ENCODE measurements around the gene TSPAN16.
A peak's percentile ranks its signal among the peaks of the same experiment; 100 is the strongest.

The TSPAN16 gene

GRCh38 chr19:11295665-11296245, at the start of gene TSPAN16:
TSS of gene TSPAN16 (plus strand) at chr19:11296160. CDS start at chr19:11296298, 138 bp downstream.
- Histone ChIP-seq H3K4me3 (ENCODE audit: low read length) (no peak within 1 kb of the TSS), H3K36me3 (ENCODE audit: insufficient read depth, low read length) (no peaks in the 10 kb centered on the region), H3K27me3 (ENCODE audit: insufficient read depth, low read length) (no peaks in the 10 kb centered on the region), H3K9me3 (ENCODE audit: low read length) (peaks cover under 1% of the 10 kb centered on the region), H3K4me1 (ENCODE audit: insufficient read depth, low read length) (peaks cover 4% of the 10 kb centered on the region), H2AFZ (ENCODE audit: low read depth, low read length) (no peak within 1 kb of the TSS)

- H3K4me3 ChIP-seq (ENCODE audit: low read length): no peak overlapping the region
- H2AFZ ChIP-seq (ENCODE audit: low read depth, low read length): no peak overlapping the region
- H3K36me3 ChIP-seq (ENCODE audit: insufficient read depth, low read length): peaks cover 45% of the 10 kb centered on the region
Measured at GRCh38 chr19:11246941-11247340, 49.0 kb upstream of the TSPAN16 start.

GRCh38 chr19:11247391-11247790, 48.6 kb upstream of the TSPAN16 start:
- H3K4me3 ChIP-seq (ENCODE audit: low read length): no peak overlapping the region
- H3K27me3 ChIP-seq (ENCODE audit: insufficient read depth, low read length): no peaks in the 10 kb centered on the region
- peaks cover 49% of the 10 kb centered on the region for H3K36me3 ChIP-seq (ENCODE audit: insufficient read depth, low read length)
- no peaks in the 10 kb centered on the region for H3K9me3 ChIP-seq (ENCODE audit: low read length)
- H3K4me1 ChIP-seq (ENCODE audit: insufficient read depth, low read length): no peaks in the 10 kb centered on the region
- H2AFZ ChIP-seq (ENCODE audit: low read depth, low read length): no peak overlapping the region

More at GRCh38 chr19:11246941-11247340, 49.0 kb upstream of the TSPAN16 start:
- no peaks in the 10 kb centered on the region for H3K9me3 ChIP-seq (ENCODE audit: low read length)
- no peaks in the 10 kb centered on the region for H3K4me1 ChIP-seq (ENCODE audit: insufficient read depth, low read length)
- H3K27me3 ChIP-seq (ENCODE audit: insufficient read depth, low read length): no peaks in the 10 kb centered on the region

GRCh38 chr19:11247934-11248333, 48.0 kb upstream of the TSPAN16 start:
- peaks cover 47% of the 10 kb centered on the region for H3K36me3 ChIP-seq (ENCODE audit: insufficient read depth, low read length)
- H3K4me3 ChIP-seq (ENCODE audit: low read length): no peak overlapping the region
- H3K4me1 ChIP-seq (ENCODE audit: insufficient read depth, low read length): no peaks in the 10 kb centered on the region
- H2AFZ ChIP-seq (ENCODE audit: low read depth, low read length): no peak overlapping the region
- H3K9me3 ChIP-seq (ENCODE audit: low read length): no peaks in the 10 kb centered on the region
- no peaks in the 10 kb centered on the region for H3K27me3 ChIP-seq (ENCODE audit: insufficient read depth, low read length)

- H3K36me3 ChIP-seq (ENCODE audit: insufficient read depth, low read length): peaks cover 40% of the 10 kb centered on the region
- H3K4me3 ChIP-seq (ENCODE audit: low read length): no peak overlapping the region
- H2AFZ ChIP-seq (ENCODE audit: low read depth, low read length): no peak overlapping the region
- H3K9me3 ChIP-seq (ENCODE audit: low read length): no peaks in the 10 kb centered on the region
- H3K4me1 ChIP-seq (ENCODE audit: insufficient read depth, low read length): no peaks in the 10 kb centered on the region
- no peaks in the 10 kb centered on the region for H3K27me3 ChIP-seq (ENCODE audit: insufficient read depth, low read length)
Measured at GRCh38 chr19:11248852-11249251, 47.1 kb upstream of the TSPAN16 start.

- no peak overlapping the region for H2AFZ ChIP-seq (ENCODE audit: low read depth, low read length)
- peaks cover 39% of the 10 kb centered on the region for H3K36me3 ChIP-seq (ENCODE audit: insufficient read depth, low read length)
- H3K27me3 ChIP-seq (ENCODE audit: insufficient read depth, low read length): no peaks in the 10 kb centered on the region
- H3K4me3 ChIP-seq (ENCODE audit: low read length): no peak overlapping the region
- no peaks in the 10 kb centered on the region for H3K9me3 ChIP-seq (ENCODE audit: low read length)
- H3K4me1 ChIP-seq (ENCODE audit: insufficient read depth, low read length): peaks cover 2% of the 10 kb centered on the region
Measured at GRCh38 chr19:11251217-11251616, 44.7 kb upstream of the TSPAN16 start.

GRCh38 chr19:11251650-11252314, 44.2 kb upstream of the TSPAN16 start:
- no peaks in the 10 kb centered on the region for H3K27me3 ChIP-seq (ENCODE audit: insufficient read depth, low read length)

GRCh38 chr19:11252665-11253355, 43.1 kb upstream of the TSPAN16 start:
- H3K4me3 ChIP-seq (ENCODE audit: low read length): no peak overlapping the region
- H3K4me1 ChIP-seq (ENCODE audit: insufficient read depth, low read length): peaks cover 4% of the 10 kb centered on the region
- no peaks in the 10 kb centered on the region for H3K27me3 ChIP-seq (ENCODE audit: insufficient read depth, low read length)
- peaks cover 26% of the 10 kb centered on the region for H3K36me3 ChIP-seq (ENCODE audit: insufficient read depth, low read length)
- no peak overlapping the region for H2AFZ ChIP-seq (ENCODE audit: low read depth, low read length)
- no peaks in the 10 kb centered on the region for H3K9me3 ChIP-seq (ENCODE audit: low read length)

More at GRCh38 chr19:11251650-11252314, 44.2 kb upstream of the TSPAN16 start:
- Histone ChIP-seq H3K4me1 (ENCODE audit: insufficient read depth, low read length) (peaks cover 4% of the 10 kb centered on the region), H3K4me3 (ENCODE audit: low read length) (no peak overlapping the region), H2AFZ (ENCODE audit: low read depth, low read length) (no peak overlapping the region), H3K9me3 (ENCODE audit: low read length) (no peaks in the 10 kb centered on the region), H3K36me3 (ENCODE audit: insufficient read depth, low read length) (peaks cover 34% of the 10 kb centered on the region)

- no peak overlapping the region for H3K4me3 ChIP-seq (ENCODE audit: low read length)
Measured at GRCh38 chr19:11254666-11255065, 41.3 kb upstream of the TSPAN16 start.

GRCh38 chr19:11256189-11256588, 39.8 kb upstream of the TSPAN16 start:
- H3K4me1 ChIP-seq (ENCODE audit: insufficient read depth, low read length): peaks cover 4% of the 10 kb centered on the region
- no peaks in the 10 kb centered on the region for H3K9me3 ChIP-seq (ENCODE audit: low read length)
- H3K4me3 ChIP-seq (ENCODE audit: low read length): no peak overlapping the region
- H2AFZ ChIP-seq (ENCODE audit: low read depth, low read length): no peak overlapping the region
- H3K27me3 ChIP-seq (ENCODE audit: insufficient read depth, low read length): no peaks in the 10 kb centered on the region
- peaks cover 11% of the 10 kb centered on the region for H3K36me3 ChIP-seq (ENCODE audit: insufficient read depth, low read length)

More at GRCh38 chr19:11254666-11255065, 41.3 kb upstream of the TSPAN16 start:
- H3K36me3 ChIP-seq (ENCODE audit: insufficient read depth, low read length): peaks cover 16% of the 10 kb centered on the region
- peaks cover 4% of the 10 kb centered on the region for H3K4me1 ChIP-seq (ENCODE audit: insufficient read depth, low read length)
- no peak overlapping the region for H2AFZ ChIP-seq (ENCODE audit: low read depth, low read length)
- no peaks in the 10 kb centered on the region for H3K27me3 ChIP-seq (ENCODE audit: insufficient read depth, low read length)
- no peaks in the 10 kb centered on the region for H3K9me3 ChIP-seq (ENCODE audit: low read length)

- no peak overlapping the region for H3K4me3 ChIP-seq (ENCODE audit: low read length)
- no peak overlapping the region for H2AFZ ChIP-seq (ENCODE audit: low read depth, low read length)
- peaks cover 10% of the 10 kb centered on the region for H3K4me1 ChIP-seq (ENCODE audit: insufficient read depth, low read length)
- H3K36me3 ChIP-seq (ENCODE audit: insufficient read depth, low read length): no peaks in the 10 kb centered on the region
- no peaks in the 10 kb centered on the region for H3K9me3 ChIP-seq (ENCODE audit: low read length)
- H3K27me3 ChIP-seq (ENCODE audit: insufficient read depth, low read length): no peaks in the 10 kb centered on the region
Measured at GRCh38 chr19:11257846-11258380, 38.0 kb upstream of the TSPAN16 start.

GRCh38 chr19:11260996-11261395, 35.0 kb upstream of the TSPAN16 start:
- no peaks in the 10 kb centered on the region for H3K9me3 ChIP-seq (ENCODE audit: low read length)
- no peak overlapping the region for H3K4me3 ChIP-seq (ENCODE audit: low read length)

GRCh38 chr19:11261431-11261970, 34.5 kb upstream of the TSPAN16 start:
- Histone ChIP-seq H3K4me1 (ENCODE audit: insufficient read depth, low read length) (peaks cover 6% of the 10 kb centered on the region), H2AFZ (ENCODE audit: low read depth, low read length) (peak overlapping the region; percentile 83), H3K27me3 (ENCODE audit: insufficient read depth, low read length) (no peaks in the 10 kb centered on the region), H3K36me3 (ENCODE audit: insufficient read depth, low read length) (no peaks in the 10 kb centered on the region), H3K4me3 (ENCODE audit: low read length) (peak overlapping the region; percentile 66), H3K9me3 (ENCODE audit: low read length) (no peaks in the 10 kb centered on the region)

More at GRCh38 chr19:11260996-11261395, 35.0 kb upstream of the TSPAN16 start:
- H3K36me3 ChIP-seq (ENCODE audit: insufficient read depth, low read length): no peaks in the 10 kb centered on the region
- no peak overlapping the region for H2AFZ ChIP-seq (ENCODE audit: low read depth, low read length)
- no peaks in the 10 kb centered on the region for H3K27me3 ChIP-seq (ENCODE audit: insufficient read depth, low read length)
- peaks cover 10% of the 10 kb centered on the region for H3K4me1 ChIP-seq (ENCODE audit: insufficient read depth, low read length)
